SK-N-SH treated with all-trans-retinoic acid at 6 μM for 48 hours (cell line): ENCODE results near the gene PGGHG.

ENCODE experiments used
- ATAC-seq: fragments of 200-7000 bp; cut with Tn5 transposase; 3 replicates; pipeline ENCODE4 v1.9.1; 2020; ENCODE audit warnings: mild to moderate bottlenecking, moderate library complexity
- ARNTL ChIP-seq: fragments of 450-650 bp; formaldehyde crosslinking; IDR thresholded peaks from 2 replicates; pipeline ENCODE4 v1.5.0; 2020; ENCODE audit warnings: low read depth, mild to moderate bottlenecking, moderate library complexity, borderline replicate concordance
- BACH2 ChIP-seq: fragments of 250-450 bp; sonication (Bioruptor Pico); IDR thresholded peaks from 2 replicates; pipeline ENCODE4 v1.9.0; 2021; ENCODE audit warnings: mild to moderate bottlenecking, borderline replicate concordance
- CREB5 ChIP-seq: fragments of 250-450 bp; sonication (Bioruptor Pico); IDR thresholded peaks from 2 replicates; pipeline ENCODE4 v1.5.1; 2020; ENCODE audit warnings: low read depth, mild to moderate bottlenecking, moderate library complexity
- CSDC2 ChIP-seq: fragments of 250-450 bp; sonication (Bioruptor Pico); IDR thresholded peaks from 2 replicates; pipeline ENCODE4 v1.5.0; 2020; ENCODE audit warnings: mild to moderate bottlenecking, moderate library complexity
- ESRRG ChIP-seq: fragments of 250-450 bp; sonication (Bioruptor Pico); IDR thresholded peaks from 2 replicates; pipeline ENCODE4 v1.6.1; 2021; ENCODE audit warnings: mild to moderate bottlenecking
- GLIS3 ChIP-seq: fragments of 250-450 bp; sonication (Bioruptor Pico); IDR thresholded peaks from 2 replicates; pipeline ENCODE4 v1.5.0; 2020; ENCODE audit warnings: mild to moderate bottlenecking, moderate library complexity
- ISL1 ChIP-seq: fragments of 250-450 bp; sonication (Bioruptor Pico); IDR thresholded peaks from 2 replicates; pipeline ENCODE4 v2.1.2; 2022; ENCODE audit warnings: mild to moderate bottlenecking, moderate library complexity
- OSR1 ChIP-seq: fragments of 250-450 bp; sonication (Bioruptor Pico); IDR thresholded peaks from 2 replicates; pipeline ENCODE4 v1.8.0; 2022; ENCODE audit warnings: moderate library complexity, mild to moderate bottlenecking, inconsistent platforms
- PATZ1 ChIP-seq: fragments of 250-450 bp; sonication (Bioruptor Pico); IDR thresholded peaks from 2 replicates; pipeline ENCODE4 v1.8.0; 2020; ENCODE audit warnings: mild to moderate bottlenecking, moderate library complexity, borderline replicate concordance
- POU6F1 ChIP-seq: fragments of 250-450 bp; sonication (Bioruptor Pico); IDR thresholded peaks from 2 replicates; pipeline ENCODE4 v1.8.0; 2021; ENCODE audit warnings: low read depth, mild to moderate bottlenecking, moderate library complexity, borderline replicate concordance
- PPARA ChIP-seq: fragments of 250-450 bp; sonication (Bioruptor Pico); IDR thresholded peaks from 2 replicates; pipeline ENCODE4 v1.5.0; 2020; ENCODE audit warnings: mild to moderate bottlenecking, borderline replicate concordance
- SNAI2 ChIP-seq: fragments of 250-450 bp; sonication (Bioruptor Pico); IDR thresholded peaks from 2 replicates; pipeline ENCODE4 v1.5.0; 2020; ENCODE audit warnings: mild to moderate bottlenecking, moderate library complexity
- TCF4 ChIP-seq: fragments of 250-450 bp; sonication (Bioruptor Pico); IDR thresholded peaks from 2 replicates; pipeline ENCODE4 v1.8.0; 2021; ENCODE audit warnings: mild to moderate bottlenecking, moderate library complexity, borderline replicate concordance
- TOX ChIP-seq: fragments of 250-450 bp; sonication (Bioruptor Pico); IDR thresholded peaks from 2 replicates; pipeline ENCODE4 v1.8.0; 2021; ENCODE audit warnings: mild to moderate bottlenecking, moderate library complexity, borderline replicate concordance
- TSHZ2 ChIP-seq: fragments of 250-450 bp; sonication (Bioruptor Pico); IDR thresholded peaks from 2 replicates; pipeline ENCODE4 v1.5.0; 2020; ENCODE audit warnings: mild to moderate bottlenecking, moderate library complexity
- ZC3H10 ChIP-seq: fragments of 250-450 bp; sonication (Bioruptor Pico); IDR thresholded peaks from 2 replicates; pipeline ENCODE4 v1.5.1; 2021; ENCODE audit warnings: mild to moderate bottlenecking, moderate library complexity
- ZFP3 ChIP-seq: fragments of 250-450 bp; sonication (Bioruptor Pico); IDR thresholded peaks from 2 replicates; pipeline ENCODE4 v1.5.0; 2020; ENCODE audit warnings: mild to moderate bottlenecking, moderate library complexity
- ZFP30 ChIP-seq: fragments of 450-650 bp; formaldehyde crosslinking; IDR thresholded peaks from 2 replicates; pipeline ENCODE4 v1.5.0; 2022; ENCODE audit warnings: mild to moderate bottlenecking, moderate library complexity
- ZNF565 ChIP-seq: fragments of 450-650 bp; formaldehyde crosslinking; conservative IDR thresholded peaks from 2 replicates; pipeline ENCODE4 v1.5.0; 2020; ENCODE audit warnings: low read depth, mild to moderate bottlenecking, moderate library complexity
- ZNF70 ChIP-seq: fragments of 450-650 bp; formaldehyde crosslinking; IDR thresholded peaks from 2 replicates; pipeline ENCODE4 v1.5.0; 2020; ENCODE audit warnings: mild to moderate bottlenecking, moderate library complexity
- ZNF8 ChIP-seq: fragments of 450-650 bp; formaldehyde crosslinking; IDR thresholded peaks from 2 replicates; pipeline ENCODE4 v1.5.0; 2020; ENCODE audit warnings: mild to moderate bottlenecking, moderate library complexity

Gene PGGHG

GRCh38 chr11:244376-244775, 44.5 kb upstream of the PGGHG start (continued):
- TF ChIP-seq TSHZ2 (CRISPR knock-in tag) (no peak), ZNF8 (CRISPR knock-in tag) (no peak), ZNF565 (CRISPR knock-in tag) (no peak)

GRCh38 chr11:249062-249461, 39.9 kb upstream of the PGGHG start:
- TF ChIP-seq ESRRG (CRISPR knock-in tag) (no peak), TCF4 (CRISPR knock-in tag) (no peak)
- ATAC-seq, result no peak

GRCh38 chr11:250274-250673, 38.7 kb upstream of the PGGHG start:
- no peak; the same call in 2 of the 3 replicates for ATAC-seq
- TF ChIP-seq ZFP3 (CRISPR knock-in tag) (no peak), PATZ1 (CRISPR knock-in tag) (no peak), OSR1 (no peak), CSDC2 (no peak), POU6F1 (CRISPR knock-in tag) (no peak), ARNTL (no peak), ISL1 (no peak), TSHZ2 (CRISPR knock-in tag) (no peak), BACH2 (no peak), TCF4 (CRISPR knock-in tag) (no peak), ZFP30 (no peak), ZC3H10 (CRISPR knock-in tag) (no peak), ZNF8 (CRISPR knock-in tag) (no peak), CREB5 (CRISPR knock-in tag) (no peak), SNAI2 (CRISPR knock-in tag) (no peak), TOX (no peak), GLIS3 (no peak), PPARA (no peak), ZNF70 (CRISPR knock-in tag) (no peak), ESRRG (CRISPR knock-in tag) (no peak)
